Measurements from ENCODE around the gene ADAM15.

DNA sequence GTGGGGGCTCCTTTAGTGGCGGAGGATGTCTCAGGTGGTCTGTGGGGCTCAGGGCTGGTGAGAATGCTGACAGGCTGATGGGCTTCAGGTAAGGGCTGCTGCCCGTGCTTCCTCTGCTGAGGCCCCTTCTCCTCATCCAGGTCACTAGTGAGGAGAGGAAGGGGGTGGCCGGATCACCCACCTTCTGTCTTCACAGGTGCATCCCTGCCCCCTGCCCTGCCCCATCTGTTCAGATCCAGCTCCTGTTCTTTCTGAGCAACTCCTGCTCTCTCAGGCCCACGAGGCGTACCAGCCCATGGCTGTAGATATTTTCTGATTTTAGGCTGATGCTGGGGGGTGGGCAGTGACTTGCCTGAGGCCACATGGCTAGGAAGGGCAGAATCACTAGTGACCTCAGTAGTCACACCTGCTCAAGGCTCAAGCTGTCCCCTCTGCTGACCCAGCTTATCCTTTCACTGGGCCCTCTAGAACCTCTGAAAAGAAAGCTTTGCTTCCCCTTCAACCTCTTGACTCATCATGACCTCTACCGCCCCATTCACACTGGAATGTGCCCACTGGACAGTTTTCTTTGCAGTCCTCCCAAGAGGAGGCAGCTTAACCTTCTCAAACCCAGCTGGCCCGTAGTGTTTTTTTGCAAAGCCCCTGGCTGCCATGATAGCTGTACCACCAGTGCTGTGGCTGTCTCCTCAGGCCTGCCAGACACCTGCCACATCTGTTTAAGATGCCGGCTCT, 32.3 kb upstream of the ADAM15 start:
- TF ChIP-seq TP53 (CRISPR knock-in tag; IDR thresholded peaks at IDR 0.05) (no peak), NR2C2 (CRISPR knock-in tag; IDR thresholded peaks at IDR 0.05) (no peak)
- TF ChIP-seq, protein P1, sequence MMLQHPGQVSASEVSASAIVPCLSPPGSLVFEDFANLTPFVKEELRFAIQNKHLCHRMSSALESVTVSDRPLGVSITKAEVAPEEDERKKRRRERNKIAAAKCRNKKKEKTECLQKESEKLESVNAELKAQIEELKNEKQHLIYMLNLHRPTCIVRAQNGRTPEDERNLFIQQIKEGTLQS (CRISPR knock-in tag; conservative IDR thresholded peaks at IDR 0.05): no peak
- TF ChIP-seq, protein P2, sequence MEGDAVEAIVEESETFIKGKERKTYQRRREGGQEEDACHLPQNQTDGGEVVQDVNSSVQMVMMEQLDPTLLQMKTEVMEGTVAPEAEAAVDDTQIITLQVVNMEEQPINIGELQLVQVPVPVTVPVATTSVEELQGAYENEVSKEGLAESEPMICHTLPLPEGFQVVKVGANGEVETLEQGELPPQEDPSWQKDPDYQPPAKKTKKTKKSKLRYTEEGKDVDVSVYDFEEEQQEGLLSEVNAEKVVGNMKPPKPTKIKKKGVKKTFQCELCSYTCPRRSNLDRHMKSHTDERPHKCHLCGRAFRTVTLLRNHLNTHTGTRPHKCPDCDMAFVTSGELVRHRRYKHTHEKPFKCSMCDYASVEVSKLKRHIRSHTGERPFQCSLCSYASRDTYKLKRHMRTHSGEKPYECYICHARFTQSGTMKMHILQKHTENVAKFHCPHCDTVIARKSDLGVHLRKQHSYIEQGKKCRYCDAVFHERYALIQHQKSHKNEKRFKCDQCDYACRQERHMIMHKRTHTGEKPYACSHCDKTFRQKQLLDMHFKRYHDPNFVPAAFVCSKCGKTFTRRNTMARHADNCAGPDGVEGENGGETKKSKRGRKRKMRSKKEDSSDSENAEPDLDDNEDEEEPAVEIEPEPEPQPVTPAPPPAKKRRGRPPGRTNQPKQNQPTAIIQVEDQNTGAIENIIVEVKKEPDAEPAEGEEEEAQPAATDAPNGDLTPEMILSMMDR (IDR thresholded peaks at IDR 0.05): no peak

Data from WTC11 (cell line).